Liver (tissue), 9 donors: ENCODE results near the gene PPFIBP1. TPM values are rescaled to one million over a fixed set of nuclear protein-coding genes. Genes with fewer than 3 reads are reported as not detected.

Experiments
- DNase-seq: peaks from one replicate; pipeline ENCODE4 v3.0.0-alpha.2; 2017; ENCODE audit warnings: low spot score
- H3K27ac ChIP-seq, 2 donors: one replicate each; pipeline ENCODE4 v1.7.0; 2013; ENCODE audit warnings: inconsistent platforms in 2 of 2, low read length in 2 of 2, control low read depth in 1 of 2, low read depth in 1 of 2, mild to moderate bottlenecking in 1 of 2
- H3K27me3 ChIP-seq, 4 donors: one replicate each; pipeline versions ENCODE4 v1.6.1 to v1.7.0; 2013; ENCODE audit warnings: low read length in 3 of 4, inconsistent platforms in 1 of 4, mild to moderate bottlenecking in 1 of 4, moderate library complexity in 1 of 4; ENCODE audit not compliant: control insufficient read depth in 4 of 4, insufficient read depth in 4 of 4
- H3K36me3 ChIP-seq, 4 donors: one replicate each; pipeline versions ENCODE4 v1.6.1 to v1.7.0; 2013; ENCODE audit warnings: low read length in 3 of 4, mild to moderate bottlenecking in 3 of 4, low read depth in 1 of 4, moderate library complexity in 1 of 4; ENCODE audit not compliant: control insufficient read depth in 4 of 4, insufficient read depth in 3 of 4
- H3K4me1 ChIP-seq, 4 donors: one replicate each; pipeline versions ENCODE4 v1.6.1 to v1.7.0; 2013; ENCODE audit warnings: low read length in 3 of 4, mild to moderate bottlenecking in 3 of 4, moderate library complexity in 1 of 4; ENCODE audit not compliant: control insufficient read depth in 4 of 4, insufficient read depth in 4 of 4
- H3K4me3 ChIP-seq, 3 donors: one replicate each; pipeline versions ENCODE4 v1.6.1 to v1.7.0; 2013; ENCODE audit warnings: low read length in 3 of 3, control low read depth in 1 of 3, low read depth in 1 of 3, mild to moderate bottlenecking in 1 of 3
- H3K9ac ChIP-seq, 2 donors: one replicate each; pipeline ENCODE4 v1.7.0; 2013; ENCODE audit warnings: low read length in 2 of 2, mild to moderate bottlenecking in 2 of 2, moderate library complexity in 2 of 2, control low read depth in 1 of 2, low read depth in 1 of 2
- H3K9me3 ChIP-seq, 4 donors: one replicate each; pipeline versions ENCODE4 v1.6.1 to v1.7.0; 2013; ENCODE audit warnings: low read length in 3 of 4; ENCODE audit not compliant: control insufficient read depth in 4 of 4
- ATF3 ChIP-seq: IDR thresholded peaks from 2 replicates; pipeline ENCODE4 v1.6.1; 2016; ENCODE audit warnings: antibody characterized with exemption
- EGR1 ChIP-seq, 2 donors: IDR thresholded peaks; 2 replicates each; pipeline ENCODE4 v1.6.1; 2016 to 2018; ENCODE audit warnings: antibody characterized with exemption in 2 of 2, low read depth in 2 of 2
- FOXA1 ChIP-seq: IDR thresholded peaks from 2 replicates; pipeline ENCODE4 v1.6.1; 2016; ENCODE audit warnings: antibody characterized with exemption
- FOXA2 ChIP-seq: IDR thresholded peaks from 2 replicates; pipeline ENCODE4 v1.6.1; 2016; ENCODE audit warnings: antibody characterized with exemption
- GABPA ChIP-seq, 2 donors: IDR thresholded peaks in 1 of 2; conservative IDR thresholded peaks in 1 of 2; 2 replicates each; pipeline ENCODE4 v1.6.1; 2016; ENCODE audit warnings: antibody characterized with exemption in 2 of 2, mild to moderate bottlenecking in 1 of 2, moderate library complexity in 1 of 2
- HNF4A ChIP-seq, 2 donors: conservative IDR thresholded peaks; 2 replicates each; pipeline ENCODE4 v1.6.1; 2016; ENCODE audit warnings: antibody characterized with exemption in 2 of 2, mild to moderate bottlenecking in 2 of 2
- HNF4G ChIP-seq: IDR thresholded peaks from 2 replicates; pipeline ENCODE4 v1.6.1; 2016; ENCODE audit warnings: antibody characterized with exemption
- MAX ChIP-seq: IDR thresholded peaks from 2 replicates; pipeline ENCODE4 v1.6.1; 2016; ENCODE audit warnings: antibody characterized with exemption
- NR2F2 ChIP-seq: IDR thresholded peaks from 2 replicates; pipeline ENCODE4 v1.6.1; 2016; ENCODE audit warnings: antibody characterized with exemption
- RAD21 ChIP-seq, 2 donors: IDR thresholded peaks; 2 replicates each; pipeline ENCODE4 v1.6.1; 2016; ENCODE audit warnings: antibody characterized with exemption in 2 of 2, mild to moderate bottlenecking in 2 of 2
- RXRA ChIP-seq, 2 donors: IDR thresholded peaks; 2 replicates each; pipeline ENCODE4 v1.6.1; 2017 to 2018; ENCODE audit warnings: antibody characterized with exemption in 2 of 2, mild to moderate bottlenecking in 1 of 2
- SP1 ChIP-seq: IDR thresholded peaks from 2 replicates; pipeline ENCODE4 v1.6.1; 2018; ENCODE audit warnings: antibody characterized with exemption, mild to moderate bottlenecking
- YY1 ChIP-seq: IDR thresholded peaks from 2 replicates; pipeline ENCODE4 v1.6.1; 2016; ENCODE audit warnings: antibody characterized with exemption, mild to moderate bottlenecking
- ZBTB33 ChIP-seq: IDR thresholded peaks from 2 replicates; pipeline ENCODE4 v1.6.1; 2016; ENCODE audit warnings: antibody characterized with exemption
- WGBS: extraction: QIAGEN DNeasy Blood & Tissue Kit; methylation state at CpG from one replicate; pipeline ENCODE4 v1.1.7; 2013; 5-methylcytosine and 5-hydroxymethylcytosine counted together
- polyA plus RNA-seq, 2 donors: library from polyadenylated mRNA; stranded (reverse) in 1 of 2; unstranded in 1 of 2; fragments of 200-250 nt in 1 of 2; fragments of >200 nt in 1 of 2; fragmentation: Nextera tagmentation in 1 of 2; extraction: Ambion mirVana in 1 of 2; gene quantifications; one replicate each; pipeline versions ENCODE4 v1.2.1 to v1.2.3, GENCODE V29; 2013 to 2015
- total RNA-seq, 2 donors: library from RNA; depleted of rRNA; stranded (reverse); fragments of >200 nt; gene quantifications; one replicate each; pipeline ENCODE4 v1.2.3, GENCODE V29; 2014
- donor health status: healthy.
- donor health status: healthy.
- donor health status: healthy.
- donor health status: healthy.
- donor health status: healthy.

The PPFIBP1 gene
- total and polyA plus RNA-seq, 4 donors, result 10.5 to 65.8 (median 17.4) TPM

DNA sequence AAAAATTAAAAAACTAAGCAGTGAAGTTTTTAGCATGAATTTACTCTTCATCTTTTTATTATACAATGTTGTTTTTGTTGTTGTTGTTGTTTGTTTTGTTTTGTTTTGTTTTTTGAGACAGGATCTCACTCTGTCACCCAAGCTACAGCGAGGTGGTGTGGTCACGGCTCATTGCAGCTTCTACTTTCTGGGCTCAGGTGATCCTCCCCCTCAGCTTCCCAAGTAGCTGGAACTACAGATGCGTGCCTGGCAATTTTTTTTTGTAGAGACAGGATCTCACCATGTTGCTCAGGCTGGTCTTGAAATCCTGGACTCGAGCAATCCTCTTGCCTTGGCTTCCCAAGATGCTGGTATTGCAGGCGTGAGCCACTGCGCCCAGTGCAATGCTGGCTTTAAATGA, 11.3 kb downstream of the PPFIBP1 start (continued):
- TF ChIP-seq ATF3 (no peak), FOXA2 (no peak), FOXA1 (no peak), NR2F2 (no peak), ZBTB33 (no peak), HNF4G (no peak), GABPA (IDR thresholded peaks at IDR 0.05 in 1 of 2, conservative IDR thresholded peaks at IDR 0.05 in 1 of 2) (no peak), RAD21 (IDR thresholded peaks at IDR 0.05) (no peak)

DNA sequence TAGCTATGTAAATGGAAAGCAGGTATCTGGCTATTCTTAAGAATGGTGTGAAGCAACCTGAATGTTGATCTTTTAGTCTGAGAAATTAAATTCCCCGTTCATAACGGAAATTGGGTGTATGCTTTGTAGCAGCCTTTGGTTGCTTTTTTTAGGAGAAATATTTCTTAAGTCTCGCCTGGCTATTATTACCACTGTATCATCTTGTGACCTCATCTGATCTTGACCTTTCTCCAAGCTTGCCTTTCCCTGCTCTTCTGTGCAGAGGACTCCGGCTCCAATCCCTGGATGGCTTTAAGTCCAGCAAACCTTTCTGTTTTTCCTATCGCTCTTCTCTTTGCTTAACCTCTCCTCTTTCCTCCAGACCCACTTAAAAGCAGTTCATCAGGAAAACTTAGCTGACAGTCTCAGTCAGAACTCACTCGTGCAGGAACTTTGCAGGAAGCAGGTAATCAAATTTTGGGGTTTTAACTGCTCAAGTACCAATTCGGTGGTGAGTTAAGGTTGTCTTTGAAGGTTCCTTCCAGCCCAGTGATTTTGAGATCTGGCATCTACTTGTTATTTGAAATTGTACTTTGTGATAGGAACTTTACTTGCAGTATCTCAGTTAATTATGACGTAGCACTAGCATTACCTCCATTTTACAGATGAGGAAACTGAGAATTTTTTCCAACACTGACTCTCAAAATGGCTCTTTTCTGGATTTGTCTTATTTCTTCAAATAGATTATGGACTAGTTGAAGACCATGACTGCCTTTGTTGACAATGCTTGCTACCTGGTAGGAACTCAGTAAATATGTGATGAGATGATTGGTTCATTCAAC, 14.1 kb downstream of the PPFIBP1 start:
- 79% methylated on average over 8 of the region's 8 CpGs for WGBS
- Histone ChIP-seq H3K36me3 (peaks cover 0 to 5% (median 1%) of the 10 kb centered on the region in 4 donors), H3K9me3 (no peaks in the 10 kb centered on the region), H3K27ac (no peak overlapping the region), H3K27me3 (no peaks in the 10 kb centered on the region), H3K4me3 (no peak overlapping the region), H3K9ac (no peak overlapping the region), H3K4me1 (peaks cover 1 to 19% (median 6%) of the 10 kb centered on the region in 4 donors)
- TF ChIP-seq YY1, result no peak
- TF ChIP-seq ZBTB33, result no peak
- no peak for TF ChIP-seq ATF3
- TF ChIP-seq FOXA2, result no peak
- no peak for TF ChIP-seq HNF4G
- TF ChIP-seq EGR1 (IDR thresholded peaks at IDR 0.05; ENCODE audit: low read depth in 2 of 2), result no peak
- TF ChIP-seq FOXA1, result no peak
- TF ChIP-seq SP1, result no peak
- DNase-seq, result no peak

DNA sequence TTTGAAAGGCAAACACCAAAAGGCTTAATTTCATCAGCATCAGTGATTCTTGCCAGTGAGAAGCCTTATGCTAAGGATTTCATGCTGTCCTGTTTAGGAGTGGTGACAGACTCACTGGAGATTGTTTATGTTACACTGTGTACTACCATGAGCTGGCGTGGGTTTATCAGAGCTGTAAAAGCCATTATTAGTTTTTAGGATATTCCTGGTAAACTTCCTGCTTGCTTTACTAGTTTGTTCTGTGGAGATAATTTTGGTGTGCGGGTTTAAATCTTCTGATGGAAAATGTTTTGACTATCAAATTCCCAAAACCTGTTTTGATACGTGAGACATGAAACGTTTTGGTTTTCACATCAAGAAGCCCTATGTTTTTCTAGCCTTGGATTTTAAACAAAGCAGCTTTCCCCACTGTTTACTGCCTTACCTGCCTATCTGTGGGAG, 15.2 kb downstream of the PPFIBP1 start:
- Histone ChIP-seq H3K4me3 (no peak overlapping the region), H3K36me3 (peaks cover 0 to 5% (median 1%) of the 10 kb centered on the region in 4 donors), H3K4me1 (peaks cover 1 to 19% (median 7%) of the 10 kb centered on the region in 4 donors), H3K27me3 (no peaks in the 10 kb centered on the region), H3K27ac (no peak overlapping the region), H3K9ac (no peak overlapping the region), H3K9me3 (no peaks in the 10 kb centered on the region)
- WGBS, result 47% methylated on average over 4 of the region's 4 CpGs
- TF ChIP-seq HNF4G (no peak), MAX (no peak), RXRA (IDR thresholded peaks at IDR 0.05) (no peak), GABPA (IDR thresholded peaks at IDR 0.05 in 1 of 2, conservative IDR thresholded peaks at IDR 0.05 in 1 of 2) (no peak), HNF4A (conservative IDR thresholded peaks at IDR 0.05) (no peak), YY1 (no peak)
- DNase-seq, result no peak
